Measurements from ENCODE around the gene ZCCHC24.
"Not testable (repeated sequence)": the region's sequence is repeated elsewhere in the genome, so short reads cannot be mapped to it uniquely, and the experiment has no call there.

ZCCHC24 gene

GRCh38 chr10:79349072-79349491, 96.3 kb downstream of the ZCCHC24 start:
- in situ Hi-C loops (cut with MboI; ENCODE audit: low sequenced_read_pairs): no loop called here

DNA sequence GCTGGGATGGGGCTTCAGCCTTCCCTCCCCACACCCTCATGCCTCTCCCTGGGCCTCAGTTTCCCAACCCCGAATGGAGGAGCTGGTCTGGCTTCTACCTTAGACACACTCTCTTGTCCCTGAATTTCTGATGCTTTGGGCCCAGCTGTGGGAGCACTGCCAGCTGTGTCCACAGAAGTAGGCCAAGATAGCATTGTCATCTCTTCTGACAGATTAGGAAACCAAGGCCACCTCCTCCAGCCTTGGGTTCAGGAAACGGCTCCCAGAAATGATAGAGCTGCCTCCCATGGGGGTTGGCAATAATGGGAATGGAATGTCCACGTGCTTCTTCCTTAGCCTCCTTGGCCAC, 96.8 kb downstream of the ZCCHC24 start:
- in situ Hi-C loops (cut with MboI; ENCODE audit: low sequenced_read_pairs): no loop called here

DNA sequence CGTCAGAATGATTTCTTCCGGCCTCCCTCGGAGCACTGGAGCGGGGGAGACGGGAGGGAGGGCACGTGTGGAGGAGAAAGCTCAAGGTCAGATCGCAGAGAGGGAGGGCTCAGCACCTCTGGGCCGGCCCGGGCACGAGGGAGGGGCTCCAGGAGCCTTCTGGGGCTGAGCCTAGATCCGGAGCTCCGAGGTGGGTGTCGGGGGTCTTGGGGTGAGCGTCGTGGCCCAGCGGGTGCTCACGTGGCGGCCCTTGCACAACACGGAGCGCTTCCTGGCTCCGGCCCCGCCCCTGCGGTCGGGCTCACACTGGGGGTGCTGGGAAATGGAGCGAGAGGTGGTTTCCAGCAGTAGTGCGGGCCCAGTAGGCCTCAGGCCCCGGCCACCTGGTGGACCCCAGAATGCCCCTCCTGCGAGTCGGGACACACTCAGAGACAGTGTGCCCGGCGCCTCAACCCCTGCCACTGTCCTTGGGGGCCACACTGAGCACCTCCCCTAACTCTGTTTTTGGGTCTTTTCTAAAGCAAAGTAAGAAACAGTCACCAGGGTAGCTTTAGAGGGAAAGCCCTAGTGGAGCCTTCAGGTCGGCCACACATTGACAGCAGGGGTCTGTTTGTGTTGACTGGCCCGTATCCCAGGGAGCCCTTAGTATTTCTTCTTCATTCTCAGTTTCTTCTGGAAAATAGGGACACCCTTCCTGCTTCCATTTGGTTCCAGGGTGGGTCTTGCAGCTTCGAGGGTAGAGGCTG, 97.4 kb downstream of the ZCCHC24 start:
- in situ Hi-C loops (cut with MboI; ENCODE audit: low sequenced_read_pairs): no loop called here

DNA sequence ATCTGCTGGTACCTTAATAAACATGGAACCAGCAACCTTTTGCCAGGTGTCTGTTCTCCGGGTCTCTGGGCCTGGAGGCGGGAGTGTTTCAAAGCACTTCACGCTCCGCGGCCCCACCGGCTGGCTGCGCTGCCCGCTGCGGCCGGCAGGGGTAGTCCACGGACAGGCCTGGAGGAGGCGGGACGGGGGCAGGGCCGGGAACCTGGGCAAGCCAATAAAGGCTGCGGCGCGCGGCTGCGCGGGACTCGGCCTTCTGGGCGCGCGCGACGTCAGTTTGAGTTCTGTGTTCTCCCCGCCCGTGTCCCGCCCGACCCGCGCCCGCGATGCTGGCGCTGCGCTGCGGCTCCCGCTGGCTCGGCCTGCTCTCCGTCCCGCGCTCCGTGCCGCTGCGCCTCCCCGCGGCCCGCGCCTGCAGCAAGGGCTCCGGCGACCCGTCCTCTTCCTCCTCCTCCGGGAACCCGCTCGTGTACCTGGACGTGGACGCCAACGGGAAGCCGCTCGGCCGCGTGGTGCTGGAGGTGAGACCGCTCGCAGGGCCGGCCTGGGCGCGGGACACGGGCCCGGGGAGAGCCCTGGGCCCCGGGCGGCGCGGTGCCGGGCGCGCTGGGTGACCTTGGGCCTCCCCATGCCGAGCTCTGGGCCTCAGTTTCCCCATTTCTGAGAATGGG, 98.1 kb downstream of the ZCCHC24 start, which contains the start of gene PPIF:
Gene PPIF, plus strand, starts transcription at position 244 of the 668 bp plus-strand sequence. Its CDS starts 80 bp downstream, at position 324.
- in situ Hi-C loops (cut with MboI; ENCODE audit: low sequenced_read_pairs): no loop called here

DNA sequence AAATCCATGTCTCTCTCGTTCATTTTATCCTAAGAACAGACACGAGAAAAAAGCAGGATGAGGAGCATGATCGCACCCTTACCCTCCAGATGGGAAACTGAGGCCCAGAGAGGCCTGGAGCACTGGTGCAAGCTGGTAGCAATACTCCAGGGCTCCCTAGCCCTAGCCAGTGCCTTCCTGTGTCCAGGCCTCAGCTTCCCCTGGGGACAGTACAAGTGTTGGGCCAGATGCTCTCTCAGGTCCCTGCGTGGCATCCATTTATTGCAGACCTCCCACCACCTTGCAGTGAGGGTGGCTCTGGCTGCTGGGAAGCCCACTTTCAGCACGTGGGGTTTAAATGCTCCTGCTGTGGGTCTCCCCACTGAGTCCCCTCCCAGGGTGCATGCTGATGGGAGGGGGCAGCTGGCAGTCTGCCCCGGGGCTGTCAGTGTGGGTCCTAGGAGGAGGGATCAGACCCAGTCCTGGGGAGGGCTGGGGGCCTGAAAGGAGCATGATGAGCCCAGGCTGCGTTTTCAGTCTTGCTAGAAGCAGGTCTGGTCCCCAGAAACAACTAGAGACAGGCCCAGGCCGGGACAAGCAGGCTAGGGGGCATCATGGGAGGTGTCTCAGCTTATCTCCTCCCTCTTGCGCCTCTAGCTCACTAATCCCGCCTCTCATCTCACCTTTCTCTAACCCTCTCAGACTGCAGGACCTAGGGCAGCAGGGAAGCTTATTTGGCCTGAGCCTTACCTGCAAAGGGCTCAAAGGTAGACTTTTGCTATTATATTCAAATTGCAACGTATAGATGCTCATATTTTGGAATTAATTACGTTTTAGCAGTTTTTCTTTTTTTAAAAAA, 98.8 kb downstream of the ZCCHC24 start:
- in situ Hi-C loops (cut with MboI; ENCODE audit: low sequenced_read_pairs): no loop called here

DNA sequence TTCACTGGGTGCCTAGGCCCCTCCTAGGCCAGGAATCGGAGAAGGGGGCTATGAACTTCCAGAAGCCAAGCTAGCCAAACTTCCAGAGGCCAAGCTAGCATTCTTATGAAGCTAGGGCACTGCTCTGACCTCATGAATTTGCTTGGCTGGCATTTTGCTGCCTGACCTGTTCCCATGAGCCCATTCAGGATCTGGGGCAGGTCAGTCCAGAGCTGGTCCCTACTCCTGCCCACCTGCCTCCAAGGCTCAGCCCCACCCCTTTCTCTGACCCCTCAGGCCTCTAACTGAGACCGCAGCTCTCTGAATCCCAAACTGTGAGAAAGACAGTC, 99.4 kb downstream of the ZCCHC24 start:
- in situ Hi-C loops (cut with MboI; ENCODE audit: low sequenced_read_pairs): no loop called here

DNA sequence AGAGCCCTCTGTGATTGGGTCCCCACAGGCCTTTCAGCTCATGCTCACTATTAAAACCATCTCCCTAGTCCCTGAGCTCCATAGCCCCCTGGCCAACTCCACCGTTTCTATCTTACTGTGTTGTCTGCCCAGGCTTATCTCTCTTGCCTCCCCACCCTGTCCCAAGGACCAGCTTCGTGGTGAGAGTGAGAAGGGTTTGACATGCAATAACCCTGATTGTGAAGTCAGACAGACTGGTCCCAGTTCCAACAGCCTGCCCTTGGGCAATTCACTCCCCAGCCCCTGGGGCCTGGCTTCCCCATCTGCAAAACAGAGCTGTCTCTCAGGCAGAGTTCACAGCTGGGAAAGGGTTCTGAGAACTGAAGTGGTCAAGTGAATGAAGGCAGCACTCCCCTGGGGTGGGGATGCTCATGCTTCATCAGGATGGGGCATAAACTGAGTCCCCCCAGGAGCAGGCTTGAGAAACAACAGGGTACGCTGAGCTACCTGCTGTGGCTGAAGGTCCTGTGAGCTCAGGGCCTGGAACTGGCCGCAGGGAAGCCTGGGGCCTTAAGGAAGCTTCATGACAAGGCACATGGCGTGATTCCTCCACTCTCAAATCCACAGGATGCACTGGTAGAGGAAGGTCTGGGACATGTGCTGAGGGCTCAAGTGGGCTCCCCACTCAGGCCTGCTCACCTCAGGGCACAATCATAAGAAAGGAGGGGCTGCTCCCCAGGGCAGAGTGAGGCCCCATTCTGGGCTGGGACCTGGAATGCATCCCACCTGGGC, 100.0 kb downstream of the ZCCHC24 start:
- in situ Hi-C loops (cut with MboI; ENCODE audit: low sequenced_read_pairs): no loop called here

DNA sequence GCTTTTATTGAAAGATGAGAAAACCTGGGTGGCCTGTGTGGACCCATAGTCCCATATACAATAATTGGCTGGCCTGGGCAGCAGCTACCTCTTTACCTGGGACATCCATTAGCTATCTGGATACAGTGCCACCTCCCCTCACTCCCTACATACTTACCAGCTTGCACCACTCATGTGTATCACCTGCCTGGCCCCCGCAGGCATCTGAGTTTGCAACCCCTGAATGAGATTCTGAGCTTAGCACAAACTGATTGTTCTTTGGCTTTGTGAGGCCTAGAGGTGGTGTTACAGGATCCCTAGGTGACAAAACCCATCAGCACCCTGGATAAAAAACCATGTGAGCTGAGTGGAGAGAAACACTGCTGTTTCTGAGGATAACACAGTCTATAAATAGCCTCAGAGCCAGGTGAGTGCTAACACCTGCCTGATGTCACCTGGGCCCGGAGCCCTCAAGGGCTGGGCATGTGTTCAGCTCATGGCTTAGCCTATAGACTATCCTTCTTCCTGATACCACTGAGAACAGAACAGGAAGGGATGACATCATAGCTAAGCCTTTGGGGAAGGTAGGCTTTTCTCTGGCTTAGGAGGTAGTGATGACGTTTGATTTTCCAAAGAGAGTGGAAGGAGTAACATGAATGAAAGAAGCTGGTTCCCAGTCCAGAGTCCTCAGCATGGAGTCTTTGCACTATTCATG, 100.8 kb downstream of the ZCCHC24 start:
- in situ Hi-C loops (cut with MboI; ENCODE audit: low sequenced_read_pairs): no loop called here

- in situ Hi-C loops (cut with MboI; ENCODE audit: low sequenced_read_pairs): no loop called here
Measured at GRCh38 chr10:79342811-79343561, 102.4 kb downstream of the ZCCHC24 start.

DNA sequence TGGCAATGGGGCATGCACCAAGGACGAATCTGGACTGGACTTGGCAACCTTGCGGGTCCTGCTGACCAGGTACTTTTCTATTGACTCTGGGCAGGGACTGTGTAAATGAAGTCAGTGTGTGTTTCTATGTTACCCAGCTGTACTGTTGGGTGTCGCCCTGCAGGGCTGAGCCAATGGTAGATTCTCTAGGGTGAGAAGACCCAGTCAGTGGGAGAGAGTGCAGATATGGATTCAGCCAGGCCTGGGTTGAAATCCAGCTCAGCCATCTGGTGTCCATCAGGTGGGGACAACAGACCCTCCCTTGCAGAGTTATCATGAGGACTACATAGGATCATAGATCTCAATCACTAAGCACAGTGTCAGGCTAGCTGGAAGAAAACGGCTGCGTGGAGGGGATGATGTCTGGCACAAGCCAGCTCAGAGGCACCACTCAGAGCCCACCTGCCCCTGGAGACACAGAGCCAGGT, 103.1 kb downstream of the ZCCHC24 start:
- in situ Hi-C loops (cut with MboI; ENCODE audit: low sequenced_read_pairs): no loop called here

DNA sequence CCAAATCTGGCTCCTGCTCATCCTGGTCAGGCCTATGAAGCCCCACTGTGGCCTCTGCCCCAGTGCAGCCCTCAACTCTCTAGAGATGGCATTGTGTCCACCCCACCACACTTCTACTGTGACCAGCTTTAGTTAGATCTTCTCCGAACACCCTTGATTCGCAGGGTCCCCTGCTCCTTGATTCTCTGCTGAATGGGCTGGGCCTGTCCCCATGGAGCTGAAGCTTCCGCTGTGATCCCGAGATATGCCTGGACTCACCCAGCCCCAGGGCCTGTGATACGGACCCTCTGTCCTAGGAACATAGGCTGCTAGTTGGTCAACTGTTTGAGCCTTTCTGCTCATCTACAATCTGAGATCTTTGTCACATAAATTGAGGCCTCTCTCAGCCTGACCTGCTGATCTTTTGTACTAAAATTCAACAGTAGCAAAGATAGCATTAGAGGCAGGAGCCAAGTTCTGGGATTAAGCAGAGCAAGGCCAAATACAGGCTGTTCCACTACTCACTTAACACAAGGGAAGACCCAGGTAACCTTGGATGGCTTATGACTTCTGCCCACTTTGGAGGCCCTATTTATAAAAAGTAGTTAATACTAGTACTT, 104.7 kb downstream of the ZCCHC24 start:
- in situ Hi-C loops (cut with MboI; ENCODE audit: low sequenced_read_pairs): no loop called here

DNA sequence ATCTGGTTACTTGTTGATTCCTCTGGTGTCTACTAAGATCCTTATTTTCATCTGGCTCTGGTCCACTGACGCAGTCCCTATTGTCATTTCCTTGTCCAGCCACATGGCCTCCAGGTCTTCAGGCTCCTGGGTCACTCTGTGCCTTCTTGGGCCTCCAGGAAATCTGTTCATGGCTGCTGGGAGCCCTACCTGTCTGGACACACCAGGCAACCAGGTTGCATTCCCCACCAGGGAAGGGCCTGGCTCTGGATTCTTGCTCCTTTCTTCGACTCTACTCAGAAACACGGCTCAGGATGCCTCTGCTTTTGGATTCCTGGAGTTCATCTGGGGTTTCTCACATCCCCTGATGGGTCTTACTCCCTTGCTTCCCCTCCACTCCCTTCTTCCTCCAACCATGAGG, 106.2 kb downstream of the ZCCHC24 start:
- in situ Hi-C loops (cut with MboI; ENCODE audit: low sequenced_read_pairs): no loop called here

DNA sequence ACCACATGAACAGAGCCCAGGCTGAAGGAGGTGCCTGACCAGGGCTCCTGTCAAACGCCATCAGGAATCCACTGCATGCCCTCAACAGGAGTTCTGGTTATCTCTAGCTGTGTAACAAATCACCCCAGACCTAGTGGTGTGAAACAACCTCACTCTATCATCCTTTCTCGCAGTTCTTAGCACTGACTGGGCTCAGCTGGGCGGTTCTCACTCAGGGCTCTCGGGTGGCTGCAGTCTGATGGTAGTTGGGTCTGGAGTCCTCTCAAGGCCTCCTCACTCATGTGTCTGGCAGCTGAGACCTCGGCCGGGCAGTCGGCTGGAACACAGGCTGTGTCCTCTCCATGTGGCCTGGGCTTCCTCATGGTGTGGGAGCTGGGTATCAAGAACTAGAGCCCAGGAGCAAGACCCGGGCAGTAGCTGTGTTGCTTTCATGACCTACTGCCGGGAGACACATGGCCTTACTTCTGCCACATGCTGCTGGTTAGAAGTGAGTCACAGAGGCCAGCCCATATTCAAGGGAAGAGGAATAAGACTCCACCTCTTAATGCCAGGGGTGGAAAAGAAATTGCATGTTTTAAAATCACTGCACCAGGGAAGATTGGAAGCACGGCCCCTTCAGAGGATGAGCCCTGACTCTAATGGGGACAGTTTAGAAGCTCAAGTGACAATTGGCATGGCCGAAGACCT, 107.5 kb downstream of the ZCCHC24 start:
- in situ Hi-C loops (cut with MboI; ENCODE audit: low sequenced_read_pairs): not testable (repeated sequence)

GRCh38 chr10:79336739-79337138, 108.7 kb downstream of the ZCCHC24 start:
- in situ Hi-C loops (cut with MboI; ENCODE audit: low sequenced_read_pairs): no loop called here

- in situ Hi-C loops (cut with MboI; ENCODE audit: low sequenced_read_pairs): no loop called here
Measured at GRCh38 chr10:79336276-79336675, 109.1 kb downstream of the ZCCHC24 start.

- in situ Hi-C loops (cut with MboI; ENCODE audit: low sequenced_read_pairs): no loop called here
Measured at GRCh38 chr10:79335470-79336235, 109.8 kb downstream of the ZCCHC24 start.

- in situ Hi-C loops (cut with MboI; ENCODE audit: low sequenced_read_pairs): no loop called here
Measured at GRCh38 chr10:79335094-79335469, 110.3 kb downstream of the ZCCHC24 start.

DNA sequence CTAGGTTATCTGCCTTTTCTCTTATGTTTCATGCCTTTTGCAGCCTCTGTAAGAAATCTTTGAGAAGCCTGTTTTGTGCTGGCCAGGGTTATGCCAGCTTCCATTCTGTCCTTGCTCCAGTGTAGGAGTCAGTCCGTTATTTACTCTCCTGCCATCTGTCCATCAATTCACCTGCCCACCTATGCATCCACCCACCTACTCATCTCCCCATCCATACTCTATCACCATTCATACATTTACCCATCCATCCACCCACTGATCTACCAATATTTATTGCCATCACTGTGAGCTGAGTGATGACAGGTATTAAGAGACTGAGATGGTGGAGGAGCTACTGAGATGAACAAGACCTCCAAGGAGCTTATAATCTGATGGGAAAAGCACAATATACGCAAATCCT, 110.9 kb downstream of the ZCCHC24 start:
- in situ Hi-C loops (cut with MboI; ENCODE audit: low sequenced_read_pairs): no loop called here
